ENCODE measurements around the gene PSAT1. TPM values are rescaled to one million over a fixed set of nuclear protein-coding genes. Genes with fewer than 3 reads are reported as not detected.

PSAT1 gene
- polyA plus RNA-seq, 1 donor from 2014 or later: 18.0 TPM

DNA sequence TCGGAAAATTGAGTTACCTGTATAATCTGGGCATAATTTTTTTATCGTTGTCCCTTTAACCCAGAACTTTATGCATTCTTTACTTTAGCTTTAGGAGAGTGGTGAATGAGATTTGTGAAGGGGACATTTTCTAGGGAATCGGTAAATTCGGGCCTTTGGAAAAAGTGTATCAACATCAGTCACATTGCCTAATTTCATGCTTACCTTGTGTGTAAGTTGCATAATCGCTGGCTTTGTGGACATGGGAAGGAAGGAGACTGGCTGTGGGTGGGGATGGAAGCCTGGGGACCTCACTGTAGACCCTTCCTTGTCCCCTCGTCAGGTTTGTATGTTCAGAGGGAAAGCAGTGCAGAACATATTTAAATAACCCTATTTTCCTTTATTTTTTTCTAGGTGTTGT lies 3.3 kb downstream of the PSAT1 start:
- Histone ChIP-seq H3K4me3 (ENCODE audit: low read length) (no peak overlapping the region), H3K27ac (ENCODE audit: low read length) (no peak overlapping the region)

DNA sequence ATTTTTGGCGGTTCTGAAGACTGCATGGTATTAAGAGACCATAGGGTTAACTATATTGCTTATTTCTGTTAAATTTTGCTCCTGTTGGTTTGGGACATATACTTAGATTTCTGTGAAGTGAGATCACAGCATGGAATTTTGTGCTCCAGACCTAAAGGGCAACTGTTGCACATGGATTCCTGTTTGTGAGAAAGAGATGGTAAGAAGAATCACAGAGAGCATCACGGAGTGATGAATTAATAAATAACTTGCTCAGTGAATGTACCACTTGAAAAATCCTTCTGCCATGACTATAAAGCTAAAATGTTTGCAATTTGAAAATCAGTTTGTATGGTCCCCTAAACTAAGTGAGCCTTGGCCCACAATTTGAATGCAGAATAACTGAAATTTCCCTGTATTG lies 4.5 kb downstream of the PSAT1 start:
- no peak for TF ChIP-seq TAF1 (IDR thresholded peaks at IDR 0.05; ENCODE audit: low read depth)
- TF ChIP-seq RAD21 (conservative IDR thresholded peaks at IDR 0.05): no peak
- H3K9me2 ChIP-seq (ENCODE audit: insufficient read depth, low read length): no peaks in the 10 kb centered on the region
- no peak overlapping the region for H3K4me3 ChIP-seq (ENCODE audit: low read length)
- H3F3A ChIP-seq (ENCODE audit: insufficient read depth, low read length, poor library complexity, severe bottlenecking): no peaks in the 10 kb centered on the region
- no peaks in the 10 kb centered on the region for H3K9me3 ChIP-seq (ENCODE audit: low read length)
- peaks cover 6% of the 10 kb centered on the region for H3K36me3 ChIP-seq (ENCODE audit: insufficient read depth, low read length)
- H3K79me2 ChIP-seq (replicated peaks; ENCODE audit: insufficient read depth, low read length): peaks cover 31% of the 10 kb centered on the region
- no peaks in the 10 kb centered on the region for H4K20me1 ChIP-seq (ENCODE audit: insufficient read depth)
- H3K27me3 ChIP-seq (ENCODE audit: insufficient read depth, low read depth, low read length): no peaks in the 10 kb centered on the region
- no peak overlapping the region for H3K9ac ChIP-seq (ENCODE audit: low read length)
- no peak overlapping the region for H2AFZ ChIP-seq (ENCODE audit: low read depth, low read length)
- H3K4me2 ChIP-seq (ENCODE audit: low read length): no peak overlapping the region
- H3K27ac ChIP-seq (ENCODE audit: low read length): no peak overlapping the region

More for the DNA sequence above, 3.3 kb downstream of the PSAT1 start:
- no peak overlapping the region for H2AFZ ChIP-seq (ENCODE audit: low read depth, low read length)
- no peak overlapping the region for H3K4me2 ChIP-seq (ENCODE audit: low read length)
- no peaks in the 10 kb centered on the region for H3K9me3 ChIP-seq (ENCODE audit: low read length)
- peaks cover 31% of the 10 kb centered on the region for H3K79me2 ChIP-seq (replicated peaks; ENCODE audit: insufficient read depth, low read length)
- H3K27me3 ChIP-seq (ENCODE audit: insufficient read depth, low read depth, low read length): no peaks in the 10 kb centered on the region
- no peaks in the 10 kb centered on the region for H3K9me2 ChIP-seq (ENCODE audit: insufficient read depth, low read length)
- no peaks in the 10 kb centered on the region for H3F3A ChIP-seq (ENCODE audit: insufficient read depth, low read length, poor library complexity, severe bottlenecking)
- no peaks in the 10 kb centered on the region for H4K20me1 ChIP-seq (ENCODE audit: insufficient read depth)
- H3K9ac ChIP-seq (ENCODE audit: low read length): no peak overlapping the region
- TF ChIP-seq EZH2 (IDR thresholded peaks at IDR 0.05; ENCODE audit: borderline replicate concordance, insufficient read depth, low read length, poor library complexity, severe bottlenecking) (no peak), MXI1 (conservative IDR thresholded peaks at IDR 0.05; ENCODE audit: poor library complexity, severe bottlenecking) (no peak), EP300 (conservative IDR thresholded peaks at IDR 0.05; ENCODE audit: poor library complexity, severe bottlenecking) (no peak), TAF1 (IDR thresholded peaks at IDR 0.05; ENCODE audit: low read depth) (no peak), SMC3 (conservative IDR thresholded peaks at IDR 0.05; ENCODE audit: poor library complexity) (no peak), POLR2AphosphoS5 (IDR thresholded peaks at IDR 0.05) (no peak), RAD21 (conservative IDR thresholded peaks at IDR 0.05) (no peak)
- TF ChIP-seq, protein P1, sequence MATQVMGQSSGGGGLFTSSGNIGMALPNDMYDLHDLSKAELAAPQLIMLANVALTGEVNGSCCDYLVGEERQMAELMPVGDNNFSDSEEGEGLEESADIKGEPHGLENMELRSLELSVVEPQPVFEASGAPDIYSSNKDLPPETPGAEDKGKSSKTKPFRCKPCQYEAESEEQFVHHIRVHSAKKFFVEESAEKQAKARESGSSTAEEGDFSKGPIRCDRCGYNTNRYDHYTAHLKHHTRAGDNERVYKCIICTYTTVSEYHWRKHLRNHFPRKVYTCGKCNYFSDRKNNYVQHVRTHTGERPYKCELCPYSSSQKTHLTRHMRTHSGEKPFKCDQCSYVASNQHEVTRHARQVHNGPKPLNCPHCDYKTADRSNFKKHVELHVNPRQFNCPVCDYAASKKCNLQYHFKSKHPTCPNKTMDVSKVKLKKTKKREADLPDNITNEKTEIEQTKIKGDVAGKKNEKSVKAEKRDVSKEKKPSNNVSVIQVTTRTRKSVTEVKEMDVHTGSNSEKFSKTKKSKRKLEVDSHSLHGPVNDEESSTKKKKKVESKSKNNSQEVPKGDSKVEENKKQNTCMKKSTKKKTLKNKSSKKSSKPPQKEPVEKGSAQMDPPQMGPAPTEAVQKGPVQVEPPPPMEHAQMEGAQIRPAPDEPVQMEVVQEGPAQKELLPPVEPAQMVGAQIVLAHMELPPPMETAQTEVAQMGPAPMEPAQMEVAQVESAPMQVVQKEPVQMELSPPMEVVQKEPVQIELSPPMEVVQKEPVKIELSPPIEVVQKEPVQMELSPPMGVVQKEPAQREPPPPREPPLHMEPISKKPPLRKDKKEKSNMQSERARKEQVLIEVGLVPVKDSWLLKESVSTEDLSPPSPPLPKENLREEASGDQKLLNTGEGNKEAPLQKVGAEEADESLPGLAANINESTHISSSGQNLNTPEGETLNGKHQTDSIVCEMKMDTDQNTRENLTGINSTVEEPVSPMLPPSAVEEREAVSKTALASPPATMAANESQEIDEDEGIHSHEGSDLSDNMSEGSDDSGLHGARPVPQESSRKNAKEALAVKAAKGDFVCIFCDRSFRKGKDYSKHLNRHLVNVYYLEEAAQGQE (IDR thresholded peaks at IDR 0.05; ENCODE audit: borderline replicate concordance): no peak
- TF ChIP-seq, protein P2, sequence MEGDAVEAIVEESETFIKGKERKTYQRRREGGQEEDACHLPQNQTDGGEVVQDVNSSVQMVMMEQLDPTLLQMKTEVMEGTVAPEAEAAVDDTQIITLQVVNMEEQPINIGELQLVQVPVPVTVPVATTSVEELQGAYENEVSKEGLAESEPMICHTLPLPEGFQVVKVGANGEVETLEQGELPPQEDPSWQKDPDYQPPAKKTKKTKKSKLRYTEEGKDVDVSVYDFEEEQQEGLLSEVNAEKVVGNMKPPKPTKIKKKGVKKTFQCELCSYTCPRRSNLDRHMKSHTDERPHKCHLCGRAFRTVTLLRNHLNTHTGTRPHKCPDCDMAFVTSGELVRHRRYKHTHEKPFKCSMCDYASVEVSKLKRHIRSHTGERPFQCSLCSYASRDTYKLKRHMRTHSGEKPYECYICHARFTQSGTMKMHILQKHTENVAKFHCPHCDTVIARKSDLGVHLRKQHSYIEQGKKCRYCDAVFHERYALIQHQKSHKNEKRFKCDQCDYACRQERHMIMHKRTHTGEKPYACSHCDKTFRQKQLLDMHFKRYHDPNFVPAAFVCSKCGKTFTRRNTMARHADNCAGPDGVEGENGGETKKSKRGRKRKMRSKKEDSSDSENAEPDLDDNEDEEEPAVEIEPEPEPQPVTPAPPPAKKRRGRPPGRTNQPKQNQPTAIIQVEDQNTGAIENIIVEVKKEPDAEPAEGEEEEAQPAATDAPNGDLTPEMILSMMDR (IDR thresholded peaks at IDR 0.05; ENCODE audit: poor library complexity, severe bottlenecking): no peak
- peaks cover 6% of the 10 kb centered on the region for H3K36me3 ChIP-seq (ENCODE audit: insufficient read depth, low read length)
